ENCODE measurements around the gene RALGAPB. TPM values are rescaled to one million over a fixed set of nuclear protein-coding genes. Genes with fewer than 3 reads are reported as not detected.
"Not testable (repeated sequence)": the region's sequence is repeated elsewhere in the genome, so short reads cannot be mapped to it uniquely, and the experiment has no call there.

RALGAPB gene
- total and polyA plus RNA-seq, 2 donors: 15.0 to 52.5 TPM

GRCh38 chr20:38477747-38478146, 5.1 kb downstream of the RALGAPB start:
- H3K4me3 ChIP-seq (ENCODE audit: low read depth, low read length): no peak overlapping the region
- H3K27ac ChIP-seq (ENCODE audit: low read depth): no peak overlapping the region
- no peak for DNase-seq (ENCODE audit: extremely low spot score)
- no peaks in the 10 kb centered on the region for H3K4me1 ChIP-seq (ENCODE audit: insufficient read depth)
- H3K36me3 ChIP-seq (ENCODE audit: insufficient read depth): no peaks in the 10 kb centered on the region
- 95% methylated on average over 8 of the region's 8 CpGs for WGBS

- H3K4me3 ChIP-seq (ENCODE audit: low read depth, low read length): no peak overlapping the region
- no peak overlapping the region for H3K27ac ChIP-seq (ENCODE audit: low read depth)
- WGBS: 95% methylated on average over 2 of the region's 2 CpGs
- H3K4me1 ChIP-seq (ENCODE audit: insufficient read depth): no peaks in the 10 kb centered on the region
- DNase-seq (ENCODE audit: extremely low spot score): no peak
- no peaks in the 10 kb centered on the region for H3K36me3 ChIP-seq (ENCODE audit: insufficient read depth)
These were observed 7.0 kb downstream of the RALGAPB start for GRCh38 chr20:38479596-38479995.

DNA sequence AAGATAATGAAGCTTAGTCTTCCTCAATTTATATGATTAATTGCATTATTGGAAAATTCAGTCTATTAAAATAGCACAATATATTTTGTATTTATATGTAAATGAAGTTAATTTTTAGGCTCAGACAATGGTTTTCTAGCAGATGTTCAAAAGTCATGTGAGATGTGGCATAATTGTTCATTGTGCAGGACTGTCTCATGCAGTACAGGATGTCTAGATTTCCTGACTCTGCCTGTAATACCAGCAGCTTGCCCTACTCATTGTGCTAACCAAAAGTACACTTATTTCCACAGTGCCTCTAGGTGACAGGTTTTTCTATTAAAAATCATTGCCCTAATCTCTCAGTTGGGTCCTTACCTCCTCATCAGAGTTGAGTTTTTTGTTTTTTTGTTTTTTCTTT, 12.4 kb downstream of the RALGAPB start:
- H3K4me1 ChIP-seq (ENCODE audit: insufficient read depth): no peaks in the 10 kb centered on the region
- no peak for DNase-seq (ENCODE audit: extremely low spot score)
- peaks cover 2% of the 10 kb centered on the region for H3K36me3 ChIP-seq (ENCODE audit: insufficient read depth)
- H3K27ac ChIP-seq (ENCODE audit: low read depth): no peak overlapping the region
- no peak overlapping the region for H3K4me3 ChIP-seq (ENCODE audit: low read depth, low read length)

- no peaks in the 10 kb centered on the region for H3K4me1 ChIP-seq (ENCODE audit: insufficient read depth)
- 98% methylated on average over 3 of the region's 3 CpGs for WGBS
- H3K36me3 ChIP-seq (ENCODE audit: insufficient read depth): peaks cover 5% of the 10 kb centered on the region
- no peak overlapping the region for H3K27ac ChIP-seq (ENCODE audit: low read depth)
- no peak for DNase-seq (ENCODE audit: extremely low spot score)
- H3K4me3 ChIP-seq (ENCODE audit: low read depth, low read length): no peak overlapping the region
These were observed 16.5 kb downstream of the RALGAPB start for GRCh38 chr20:38489181-38489580.

DNA sequence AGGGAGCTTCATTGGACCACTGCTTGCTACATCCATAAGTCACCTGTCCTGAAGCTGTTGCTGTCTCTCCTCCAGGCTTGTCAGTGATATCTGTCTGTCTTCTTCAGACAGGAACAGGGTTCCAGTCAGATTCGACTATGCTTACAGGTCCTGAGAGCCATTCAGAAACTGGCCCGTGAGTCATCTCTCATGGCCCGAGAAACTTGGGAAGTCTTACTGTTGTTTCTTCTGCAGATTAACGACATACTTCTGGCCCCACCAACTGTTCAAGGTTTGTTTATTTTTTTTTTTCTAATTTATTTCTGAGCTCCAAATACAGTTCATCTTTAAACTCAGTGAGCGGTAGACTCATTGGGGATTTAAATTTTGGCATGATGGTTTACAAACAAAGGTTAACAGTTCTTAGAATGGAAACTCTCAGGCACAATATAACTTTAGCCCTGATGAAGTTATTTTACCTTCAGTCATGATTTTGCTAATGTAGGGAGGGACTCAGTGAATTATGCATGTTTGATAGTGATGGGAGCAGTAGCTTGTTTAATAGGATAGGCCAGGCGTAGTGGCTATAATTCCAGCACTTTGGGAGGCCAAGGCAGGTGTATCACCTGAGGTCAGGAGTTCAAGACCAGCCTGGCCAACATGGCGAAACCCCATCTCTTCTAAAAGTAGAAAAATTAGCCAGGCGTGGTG, 24.7 kb downstream of the RALGAPB start:
- Histone ChIP-seq H3K36me3 (ENCODE audit: insufficient read depth) (no peaks in the 10 kb centered on the region), H3K27ac (ENCODE audit: low read depth) (no peak overlapping the region), H3K4me3 (ENCODE audit: low read depth, low read length) (no peak overlapping the region), H3K4me1 (ENCODE audit: insufficient read depth) (no peaks in the 10 kb centered on the region)
- no peak for DNase-seq (ENCODE audit: extremely low spot score)
- 86% methylated on average over 8 of the region's 8 CpGs for WGBS

GRCh38 chr20:38498909-38499308, 26.3 kb downstream of the RALGAPB start:
- no peaks in the 10 kb centered on the region for H3K4me1 ChIP-seq (ENCODE audit: insufficient read depth)
- no peak for DNase-seq (ENCODE audit: extremely low spot score)
- H3K36me3 ChIP-seq (ENCODE audit: insufficient read depth): no peaks in the 10 kb centered on the region
- H3K27ac ChIP-seq (ENCODE audit: low read depth): no peak overlapping the region
- no peak overlapping the region for H3K4me3 ChIP-seq (ENCODE audit: low read depth, low read length)
- 97% methylated on average over 1 of the region's 1 CpG for WGBS

GRCh38 chr20:38499366-38499765, 26.7 kb downstream of the RALGAPB start:
- Histone ChIP-seq H3K36me3 (ENCODE audit: insufficient read depth) (no peaks in the 10 kb centered on the region), H3K4me1 (ENCODE audit: insufficient read depth) (no peaks in the 10 kb centered on the region), H3K4me3 (ENCODE audit: low read depth, low read length) (no peak overlapping the region), H3K27ac (ENCODE audit: low read depth) (no peak overlapping the region)
- DNase-seq (ENCODE audit: extremely low spot score): no peak
- WGBS: 68% methylated on average over 1 of the region's 1 CpG

GRCh38 chr20:38501858-38502436, 29.3 kb downstream of the RALGAPB start:
- peaks cover 1% of the 10 kb centered on the region for H3K36me3 ChIP-seq (ENCODE audit: insufficient read depth)
- 90% methylated on average over 2 of the region's 2 CpGs for WGBS
- no peaks in the 10 kb centered on the region for H3K4me1 ChIP-seq (ENCODE audit: insufficient read depth)
- no peak overlapping the region for H3K27ac ChIP-seq (ENCODE audit: low read depth)
- H3K4me3 ChIP-seq (ENCODE audit: low read depth, low read length): no peak overlapping the region
- no peak for DNase-seq (ENCODE audit: extremely low spot score)

- Histone ChIP-seq H3K36me3 (ENCODE audit: insufficient read depth) (peaks cover 3% of the 10 kb centered on the region), H3K27ac (ENCODE audit: low read depth) (no peak overlapping the region), H3K4me3 (ENCODE audit: low read depth, low read length) (no peak overlapping the region), H3K4me1 (ENCODE audit: insufficient read depth) (no peaks in the 10 kb centered on the region)
- over 99% methylated on average over 3 of the region's 3 CpGs for WGBS
- no peak for DNase-seq (ENCODE audit: extremely low spot score)
These were observed 31.9 kb downstream of the RALGAPB start for GRCh38 chr20:38504368-38505090.

DNA sequence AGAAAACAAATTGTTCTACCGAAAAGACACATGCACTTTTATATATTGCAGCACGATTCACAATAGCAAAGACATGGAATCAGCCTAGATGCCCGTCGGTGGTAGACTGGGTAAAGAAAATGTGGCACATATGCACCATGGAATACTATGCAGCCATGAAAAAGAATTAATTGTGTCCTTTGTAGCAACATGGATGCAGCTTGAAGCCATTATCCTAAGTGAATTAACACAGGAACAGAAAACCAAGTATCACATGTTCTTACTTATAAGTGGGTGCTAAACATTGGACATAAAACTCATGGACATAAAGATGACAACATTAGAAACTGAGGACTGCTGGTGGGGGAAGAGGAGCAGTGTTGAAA, 32.4 kb downstream of the RALGAPB start:
- no peak overlapping the region for H3K27ac ChIP-seq (ENCODE audit: low read depth)
- WGBS: 99% methylated on average over 4 of the region's 4 CpGs

DNA sequence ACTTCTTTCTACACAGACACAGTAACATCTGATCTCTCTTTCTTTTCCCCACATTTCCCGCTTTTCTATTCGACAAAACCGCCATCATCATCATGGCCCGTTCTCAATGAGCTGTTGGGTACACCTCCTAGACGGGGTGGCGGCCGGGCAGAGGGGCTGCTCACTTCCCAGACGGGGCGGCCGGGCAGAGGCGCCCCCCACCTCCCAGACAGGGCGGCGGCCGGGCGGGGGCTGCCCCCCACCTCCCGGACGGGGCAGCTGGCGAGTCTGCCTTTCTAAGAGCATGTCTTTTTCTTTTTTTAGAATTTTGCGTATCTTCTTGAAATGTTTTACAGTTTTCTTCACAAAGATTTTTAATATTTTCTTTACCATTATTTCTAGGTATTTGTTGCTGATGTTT, 39.1 kb downstream of the RALGAPB start:
- 97% methylated on average over 19 of the region's 19 CpGs for WGBS
- H3K36me3 ChIP-seq (ENCODE audit: insufficient read depth); DNase-seq (ENCODE audit: extremely low spot score); H3K4me3 ChIP-seq (ENCODE audit: low read depth, low read length); H3K27ac ChIP-seq (ENCODE audit: low read depth); H3K4me1 ChIP-seq (ENCODE audit: insufficient read depth): not testable (repeated sequence)

More for the DNA sequence above, 32.4 kb downstream of the RALGAPB start:
- Histone ChIP-seq H3K4me1 (ENCODE audit: insufficient read depth) (no peaks in the 10 kb centered on the region), H3K4me3 (ENCODE audit: low read depth, low read length) (no peak overlapping the region), H3K36me3 (ENCODE audit: insufficient read depth) (peaks cover 3% of the 10 kb centered on the region)
- no peak for DNase-seq (ENCODE audit: extremely low spot score)

DNA sequence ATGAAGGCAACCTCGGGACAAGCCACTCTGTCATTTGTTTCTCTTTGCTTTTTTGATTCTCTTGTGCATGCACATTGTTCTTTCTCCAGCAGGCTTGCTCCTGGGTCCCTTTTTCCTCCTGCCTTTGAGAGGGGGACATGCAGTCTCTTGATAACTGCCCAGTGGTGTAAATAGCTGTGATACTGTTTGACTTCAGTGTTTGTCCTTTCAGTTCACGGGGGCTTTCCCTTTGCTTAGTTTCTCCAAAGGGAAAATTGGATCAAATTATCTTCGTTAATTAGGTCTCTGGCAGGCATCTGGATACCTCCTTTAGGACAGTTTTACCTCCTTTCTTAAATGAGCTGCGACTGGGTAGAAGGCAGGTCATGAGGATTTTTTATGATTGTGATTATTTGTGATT, 41.5 kb downstream of the RALGAPB start:
- Histone ChIP-seq H3K27ac (ENCODE audit: low read depth) (no peak overlapping the region), H3K36me3 (ENCODE audit: insufficient read depth) (peaks cover 2% of the 10 kb centered on the region), H3K4me1 (ENCODE audit: insufficient read depth) (no peaks in the 10 kb centered on the region), H3K4me3 (ENCODE audit: low read depth, low read length) (no peak overlapping the region)
- WGBS: 82% methylated on average over 4 of the region's 4 CpGs
- DNase-seq (ENCODE audit: extremely low spot score): no peak

DNA sequence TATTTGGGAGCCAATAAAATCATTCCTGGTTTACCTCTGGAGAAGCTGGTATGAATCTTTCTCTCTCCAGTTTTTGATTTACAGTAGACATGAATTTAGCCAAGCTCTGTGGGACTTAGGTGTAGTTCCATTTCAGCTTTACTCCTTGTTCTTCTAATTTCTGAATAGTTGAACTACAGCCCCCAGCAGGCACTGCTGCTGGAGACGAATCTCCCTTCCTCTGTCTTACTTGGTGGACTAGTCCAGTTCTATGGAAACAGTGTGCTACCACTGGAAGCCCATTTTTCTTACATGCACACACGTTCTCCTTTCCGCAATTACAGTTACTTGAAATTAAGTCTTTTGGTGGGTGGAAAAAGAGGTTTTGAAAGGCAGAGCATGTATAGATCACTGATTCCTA, 42.3 kb downstream of the RALGAPB start:
- WGBS: 74% methylated on average over 3 of the region's 3 CpGs
- Histone ChIP-seq H3K27ac (ENCODE audit: low read depth) (no peak overlapping the region), H3K36me3 (ENCODE audit: insufficient read depth) (peaks cover 2% of the 10 kb centered on the region), H3K4me1 (ENCODE audit: insufficient read depth) (no peaks in the 10 kb centered on the region), H3K4me3 (ENCODE audit: low read depth, low read length) (no peak overlapping the region)
- DNase-seq (ENCODE audit: extremely low spot score): no peak

- Histone ChIP-seq H3K27ac (ENCODE audit: low read depth) (no peak overlapping the region), H3K4me3 (ENCODE audit: low read depth, low read length) (no peak overlapping the region), H3K36me3 (ENCODE audit: insufficient read depth) (peaks cover 2% of the 10 kb centered on the region), H3K4me1 (ENCODE audit: insufficient read depth) (no peaks in the 10 kb centered on the region)
- no peak for DNase-seq (ENCODE audit: extremely low spot score)
- WGBS: 66% methylated on average over 2 of the region's 2 CpGs
These were observed 43.0 kb downstream of the RALGAPB start for GRCh38 chr20:38515631-38516030.
